OCI-LY3 (cell line): ENCODE results near the gene CPLX1.
A peak's percentile ranks its signal among the peaks of the same experiment; 100 is the strongest.

Source experiments
- H2AFZ ChIP-seq: fragments of 200-600, 300-600 bp; shearing (Covaris generic); 2 replicates; pipeline ENCODE4 v1.6.0; 2014; ENCODE audit warnings: antibody characterized with exemption, low read depth, low read length
- H3K27ac ChIP-seq: fragments of 200-600, 300-600 bp; sonication (generic); 2 replicates; pipeline ENCODE4 v1.5.1; 2014; ENCODE audit warnings: mild to moderate bottlenecking, low read length, moderate library complexity, mixed read lengths
- H3K27me3 ChIP-seq: fragments of 200-600, 300-600 bp; sonication (generic); 2 replicates; pipeline ENCODE4 v1.6.1; 2014; ENCODE audit warnings: low read depth, low read length, mixed read lengths
- H3K36me3 ChIP-seq: fragments of 200-600, 300-600 bp; sonication (generic); replicated peaks from 2 replicates; pipeline ENCODE3; 2014; ENCODE audit warnings: low read depth, low read length, mixed read lengths
- H3K4me1 ChIP-seq: fragments of 300-600, 200-600 bp; sonication (generic); 2 replicates; pipeline ENCODE4 v1.6.1; 2014; ENCODE audit warnings: low read length, mixed read lengths
- H3K4me2 ChIP-seq: fragments of 200-600, 300-600 bp; sonication (generic); 2 replicates; pipeline ENCODE4 v1.6.1; 2014; ENCODE audit warnings: low read length, mixed read lengths
- H3K4me3 ChIP-seq: fragments of 300-600, 200-600 bp; sonication (generic); 2 replicates; pipeline ENCODE4 v1.5.1; 2014; ENCODE audit warnings: antibody characterized with exemption, mild to moderate bottlenecking, low read length, moderate library complexity
- H3K79me2 ChIP-seq: fragments of 300-600, 200-600 bp; shearing (Covaris generic); 2 replicates; pipeline ENCODE4 v1.6.1; 2014; ENCODE audit warnings: mild to moderate bottlenecking, low read length, mixed read lengths
- H3K9ac ChIP-seq: fragments of 300-600, 200-600 bp; shearing (Covaris generic); 2 replicates; pipeline ENCODE4 v1.6.0; 2014; ENCODE audit warnings: mild to moderate bottlenecking, low read length, moderate library complexity
- H3K9me3 ChIP-seq: fragments of 200-600, 300-600 bp; shearing (Covaris generic); 2 replicates; pipeline ENCODE4 v1.6.1; 2014; ENCODE audit warnings: low read length, mixed read lengths; ENCODE audit not compliant: insufficient read depth
- H4K20me1 ChIP-seq: fragments of 200-600, 300-600 bp; sonication (generic); 2 replicates; pipeline ENCODE4 v1.6.1; 2016; ENCODE audit warnings: low read length, mixed read lengths; ENCODE audit not compliant: insufficient read depth
- EZH2phosphoT487 ChIP-seq: fragments of 200-600 bp; shearing (Covaris generic); IDR thresholded peaks from 2 replicates; pipeline ENCODE4 v1.6.1; 2018; ENCODE audit warnings: antibody characterized with exemption, mixed run types, low read depth
- TF ChIP-seq, protein P1 (sequence below): fragments of 200-600, 300-600 bp; sonication (generic); IDR thresholded peaks from 2 replicates; pipeline ENCODE4 v1.5.1; 2014; ENCODE audit warnings: antibody characterized with exemption, low read length, low read depth

Gene CPLX1

DNA sequence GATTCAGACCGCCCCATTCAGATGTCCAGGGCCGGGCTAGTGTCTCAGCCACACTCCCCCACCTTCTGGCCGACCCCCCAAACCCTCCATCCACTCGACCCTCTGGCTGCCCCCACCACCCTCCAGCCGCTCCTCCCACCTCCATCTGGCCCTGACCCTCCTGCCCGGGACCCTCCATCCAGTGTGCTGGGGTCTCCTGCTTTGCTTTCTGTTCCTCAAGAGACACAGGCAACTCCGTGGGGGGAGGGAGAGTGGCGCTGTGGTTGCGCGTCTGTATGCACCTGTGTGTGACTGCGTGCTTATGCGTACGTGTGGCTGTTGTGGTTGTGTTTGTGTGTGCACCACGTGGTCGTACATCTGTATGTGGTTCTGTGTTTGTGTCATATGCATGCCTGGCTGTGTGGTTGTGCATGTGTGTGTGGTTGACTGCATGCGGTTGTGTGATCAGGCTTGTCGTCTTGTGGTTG is 33.3 kb downstream of the CPLX1 start:
- H3K79me2 ChIP-seq, result no peaks in the 10 kb centered on the region
- H3K4me3 ChIP-seq, result peak overlapping the region; percentile 71
- H3K9me3 ChIP-seq, result no peaks in the 10 kb centered on the region
- no peak overlapping the region for H3K27ac ChIP-seq
- H3K4me1 ChIP-seq, result peaks cover 4% of the 10 kb centered on the region; the same call in 1 of the 2 replicates
- no peaks in the 10 kb centered on the region for H4K20me1 ChIP-seq
- H3K4me2 ChIP-seq, result peak overlapping the region; percentile 62
- H3K9ac ChIP-seq, result peak overlapping the region; percentile 41; the same call in 1 of the 2 replicates
- H2AFZ ChIP-seq, result peak overlapping the region; percentile 49; the same call in 1 of the 2 replicates
- no peak for TF ChIP-seq EZH2phosphoT487
- TF ChIP-seq, protein P1, sequence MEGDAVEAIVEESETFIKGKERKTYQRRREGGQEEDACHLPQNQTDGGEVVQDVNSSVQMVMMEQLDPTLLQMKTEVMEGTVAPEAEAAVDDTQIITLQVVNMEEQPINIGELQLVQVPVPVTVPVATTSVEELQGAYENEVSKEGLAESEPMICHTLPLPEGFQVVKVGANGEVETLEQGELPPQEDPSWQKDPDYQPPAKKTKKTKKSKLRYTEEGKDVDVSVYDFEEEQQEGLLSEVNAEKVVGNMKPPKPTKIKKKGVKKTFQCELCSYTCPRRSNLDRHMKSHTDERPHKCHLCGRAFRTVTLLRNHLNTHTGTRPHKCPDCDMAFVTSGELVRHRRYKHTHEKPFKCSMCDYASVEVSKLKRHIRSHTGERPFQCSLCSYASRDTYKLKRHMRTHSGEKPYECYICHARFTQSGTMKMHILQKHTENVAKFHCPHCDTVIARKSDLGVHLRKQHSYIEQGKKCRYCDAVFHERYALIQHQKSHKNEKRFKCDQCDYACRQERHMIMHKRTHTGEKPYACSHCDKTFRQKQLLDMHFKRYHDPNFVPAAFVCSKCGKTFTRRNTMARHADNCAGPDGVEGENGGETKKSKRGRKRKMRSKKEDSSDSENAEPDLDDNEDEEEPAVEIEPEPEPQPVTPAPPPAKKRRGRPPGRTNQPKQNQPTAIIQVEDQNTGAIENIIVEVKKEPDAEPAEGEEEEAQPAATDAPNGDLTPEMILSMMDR, result no peak; the same call in 1 of the 2 replicates
- no peaks in the 10 kb centered on the region for H3K36me3 ChIP-seq
- peaks cover 15% of the 10 kb centered on the region for H3K27me3 ChIP-seq

DNA sequence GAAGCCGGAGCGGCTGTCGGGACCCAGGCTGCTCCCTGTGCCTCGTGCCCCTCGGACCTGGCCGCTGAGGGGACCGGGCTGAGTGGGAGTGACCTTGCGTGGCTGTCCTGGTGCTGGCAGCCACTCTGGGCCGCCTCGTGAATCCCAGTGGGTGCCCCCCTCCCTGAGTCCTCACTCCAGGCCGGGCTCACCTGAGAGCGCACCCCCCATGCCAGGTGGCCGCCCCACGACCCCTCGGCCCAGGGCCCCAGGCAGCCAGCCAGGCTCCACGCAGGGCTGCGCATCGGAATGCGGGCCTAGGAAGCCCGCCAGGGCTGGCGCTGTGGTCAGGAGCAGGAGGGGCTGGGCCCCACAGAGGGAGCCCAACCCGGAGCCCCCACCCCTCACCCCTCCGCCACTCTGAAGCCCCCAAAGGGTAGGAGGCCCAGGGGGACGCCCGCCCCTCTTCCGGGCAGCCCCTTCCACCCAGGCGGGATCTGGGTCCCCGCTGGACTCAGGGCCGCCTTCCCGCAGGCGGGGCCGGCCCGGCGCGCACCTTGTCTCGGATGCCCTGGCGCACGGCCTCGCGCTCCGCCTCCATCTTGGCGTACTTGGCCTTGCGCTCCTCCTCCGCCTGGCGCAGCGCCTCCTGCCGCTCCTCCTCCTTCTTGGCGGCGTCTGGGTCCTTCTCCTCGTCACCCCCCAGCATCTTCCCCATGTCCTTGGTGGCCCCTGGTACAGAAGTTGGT is 33.9 kb downstream of the CPLX1 start:
- peaks cover 4% of the 10 kb centered on the region; the same call in 1 of the 2 replicates for H3K4me1 ChIP-seq
- H3K4me2 ChIP-seq, result peak overlapping the region; percentile 62

GRCh38 chr4:791252-791897 is 34.6 kb downstream of the CPLX1 start:
- TF ChIP-seq, protein P1, result no peak
- TF ChIP-seq EZH2phosphoT487, result no peak
- Histone ChIP-seq H3K4me2 (0 out of 2 replicates have a peak overlapping the region, but pooled peaks have one; percentile 62), H3K36me3 (no peaks in the 10 kb centered on the region), H3K27me3 (peaks cover 15% of the 10 kb centered on the region), H3K9me3 (no peaks in the 10 kb centered on the region), H3K9ac (no peak overlapping the region), H3K4me3 (no peak overlapping the region), H2AFZ (no peak overlapping the region), H3K4me1 (peaks cover 4% of the 10 kb centered on the region; the same call in 1 of the 2 replicates), H3K27ac (no peak overlapping the region), H4K20me1 (no peaks in the 10 kb centered on the region), H3K79me2 (no peaks in the 10 kb centered on the region)

More for the DNA sequence above, 33.9 kb downstream of the CPLX1 start:
- Histone ChIP-seq H2AFZ (0 out of 2 replicates have a peak overlapping the region, but pooled peaks have one; percentile 49), H3K9ac (peak overlapping the region; percentile 41; the same call in 1 of the 2 replicates), H4K20me1 (no peaks in the 10 kb centered on the region), H3K27me3 (peaks cover 15% of the 10 kb centered on the region), H3K9me3 (no peaks in the 10 kb centered on the region), H3K79me2 (no peaks in the 10 kb centered on the region), H3K27ac (no peak overlapping the region), H3K4me3 (peak overlapping the region; percentile 71), H3K36me3 (no peaks in the 10 kb centered on the region)
- TF ChIP-seq, protein P1, result no peak
- TF ChIP-seq EZH2phosphoT487, result no peak

DNA sequence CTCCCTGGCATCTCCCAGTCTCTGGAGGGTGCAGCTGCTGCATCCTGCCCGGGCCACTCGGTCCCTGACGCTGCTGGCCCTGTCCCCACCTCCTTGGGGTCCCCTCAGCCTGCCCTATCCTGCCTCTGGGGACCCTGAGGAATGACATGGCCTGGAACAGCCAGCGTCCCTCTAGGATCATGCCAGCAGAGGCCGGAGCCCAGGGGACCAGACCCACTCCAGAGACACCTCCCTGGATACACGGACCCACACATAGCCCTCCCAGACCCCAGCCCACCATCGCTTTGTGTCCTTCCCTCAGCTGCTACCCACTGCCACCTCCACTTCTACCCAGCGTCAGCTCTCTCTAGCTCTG is 35.5 kb downstream of the CPLX1 start:
- Histone ChIP-seq H2AFZ (no peak overlapping the region), H3K27ac (no peak overlapping the region), H3K4me2 (no peak overlapping the region), H3K4me1 (peaks cover 4% of the 10 kb centered on the region; the same call in 1 of the 2 replicates), H3K36me3 (no peaks in the 10 kb centered on the region), H3K9me3 (no peaks in the 10 kb centered on the region), H3K27me3 (peaks cover 15% of the 10 kb centered on the region), H4K20me1 (no peaks in the 10 kb centered on the region), H3K79me2 (no peaks in the 10 kb centered on the region), H3K4me3 (no peak overlapping the region), H3K9ac (no peak overlapping the region)
- TF ChIP-seq, protein P1, result no peak
- TF ChIP-seq EZH2phosphoT487, result no peak
